GM18861 (cell line): ENCODE data around the gene CAPN6.

Experiments used
- ATAC-seq: cut with Tn5 transposase; IDR thresholded peaks from one replicate; pipeline ENCODE4 v1.9.1; 2021; ENCODE audit not compliant: unreplicated experiment

Gene CAPN6

DNA sequence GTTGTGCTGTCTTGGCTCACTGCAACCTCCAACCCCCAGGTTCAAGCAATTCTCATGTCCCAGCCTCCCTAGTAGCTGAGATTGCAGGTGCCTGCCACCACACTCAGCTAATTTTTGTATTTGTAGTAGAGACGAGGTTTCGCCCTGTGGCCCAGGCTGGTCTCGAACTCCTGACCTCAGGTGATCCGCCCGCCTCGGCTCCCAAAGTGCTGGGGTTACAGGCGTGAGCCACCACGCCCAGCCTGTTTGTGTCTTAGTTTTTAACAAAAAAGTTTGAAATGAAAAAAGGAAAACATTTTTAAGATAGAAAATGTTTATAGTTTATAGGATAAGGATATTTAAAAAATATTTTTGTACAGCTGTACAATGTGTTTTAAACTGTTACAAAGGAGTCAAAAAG is 62.4 kb downstream of the CAPN6 start:
- ATAC-seq = no peak

- no peak for ATAC-seq
Measured at GRCh38 chrX:111200327-111200726, 70.0 kb downstream of the CAPN6 start.

DNA sequence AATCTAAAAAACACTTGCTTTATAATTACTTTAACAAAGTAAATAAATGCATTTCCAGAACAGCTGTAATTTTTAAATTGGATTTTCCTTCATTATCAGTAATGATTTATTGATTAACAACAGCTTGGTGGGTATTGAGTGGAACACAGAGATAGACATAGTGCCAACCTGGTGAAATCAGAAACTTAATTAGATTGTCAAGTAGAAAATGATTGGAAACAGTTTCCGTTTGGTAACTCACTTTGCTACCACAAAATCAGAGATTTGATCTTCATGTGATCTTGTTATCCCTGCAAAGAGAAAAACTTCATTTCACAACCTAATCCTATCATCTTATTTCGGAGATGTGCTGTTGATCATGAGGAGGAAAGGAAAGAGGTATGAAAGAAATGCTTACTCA is 70.8 kb downstream of the CAPN6 start:
- no peak for ATAC-seq
